Immature natural killer cell (primary cell): ENCODE data around the gene AMPD2. TPM values are rescaled to one million over a fixed set of nuclear protein-coding genes. Genes with fewer than 3 reads are reported as not detected.
"Not testable (repeated sequence)": the region's sequence is repeated elsewhere in the genome, so short reads cannot be mapped to it uniquely, and the experiment has no call there.

Experiments
- DNase-seq, 3 donors: peaks; one replicate each; pipeline ENCODE4 v3.0.0; 2022; ENCODE audit warnings: mixed read lengths in 1 of 3
- H3K27ac Mint-ChIP-seq, 6 donors: one replicate each; pipeline ENCODE4 v1.8.0; 2020; ENCODE audit warnings: mixed read lengths in 6 of 6, mild to moderate bottlenecking in 5 of 6, inconsistent platforms in 4 of 6, moderate library complexity in 3 of 6
- H3K27me3 Mint-ChIP-seq, 3 donors: one replicate each; pipeline ENCODE4 v1.8.0; 2020 to 2021; ENCODE audit warnings: low read depth in 3 of 3, mild to moderate bottlenecking in 3 of 3, mixed read lengths in 3 of 3, moderate library complexity in 3 of 3, inconsistent platforms in 1 of 3
- H3K36me3 Mint-ChIP-seq, 3 donors: one replicate each; pipeline ENCODE4 v1.8.0; 2020; ENCODE audit warnings: mixed read lengths in 3 of 3, inconsistent platforms in 2 of 3, mild to moderate bottlenecking in 2 of 3
- H3K4me1 Mint-ChIP-seq, 2 donors: one replicate each; pipeline ENCODE4 v1.8.0; 2020; ENCODE audit warnings: inconsistent platforms in 2 of 2, mild to moderate bottlenecking in 2 of 2, mixed read lengths in 2 of 2, moderate library complexity in 1 of 2
- H3K4me3 Mint-ChIP-seq, 5 donors: one replicate each; pipeline ENCODE4 v1.8.0; 2020; ENCODE audit warnings: mild to moderate bottlenecking in 5 of 5, mixed read lengths in 5 of 5, inconsistent platforms in 3 of 5, moderate library complexity in 3 of 5
- H3K9me3 Mint-ChIP-seq, 6 donors: one replicate each; pipeline ENCODE4 v1.8.0; 2020; ENCODE audit warnings: mild to moderate bottlenecking in 6 of 6, mixed read lengths in 6 of 6, inconsistent platforms in 4 of 6, moderate library complexity in 3 of 6
- polyA plus RNA-seq, 3 donors: library from polyadenylated mRNA; unstranded; fragments of 300-500 nt; fragmentation: Illumina TruSeq; gene quantifications; one replicate each; pipeline ENCODE4 v1.2.3, GENCODE V29; 2021

The AMPD2 gene
- polyA plus RNA-seq, 3 donors from 2014 or later = 14.7 to 40.3 (median 28.3) TPM

- H3K27me3 Mint-ChIP-seq = peaks cover 5 to 9% (median 6%) of the 10 kb centered on the region in 3 donors
- peaks cover 0 to 9% (median 0%) of the 10 kb centered on the region in 3 donors for H3K36me3 Mint-ChIP-seq
- peak; percentile 49 to 61 (median 58) for DNase-seq
- H3K4me3 Mint-ChIP-seq = peak within 1 kb of the TSS; percentile 89 to 96 (median 95)
- H3K27ac Mint-ChIP-seq = peak within 1 kb of the TSS; percentile 88 to 92 (median 91)
- no peaks in the 10 kb centered on the region for H3K9me3 Mint-ChIP-seq
- peaks cover 18 to 22% of the 10 kb centered on the region in 2 donors for H3K4me1 Mint-ChIP-seq
These were observed 36.2 kb downstream of the AMPD2 start, which contains the start of gene GSTM4 for GRCh38 chr1:109655615-109656519. Gene GSTM4, plus strand, starts transcription at chr1:109656099. Its CDS starts 291 bp downstream, at chr1:109656390.

DNA sequence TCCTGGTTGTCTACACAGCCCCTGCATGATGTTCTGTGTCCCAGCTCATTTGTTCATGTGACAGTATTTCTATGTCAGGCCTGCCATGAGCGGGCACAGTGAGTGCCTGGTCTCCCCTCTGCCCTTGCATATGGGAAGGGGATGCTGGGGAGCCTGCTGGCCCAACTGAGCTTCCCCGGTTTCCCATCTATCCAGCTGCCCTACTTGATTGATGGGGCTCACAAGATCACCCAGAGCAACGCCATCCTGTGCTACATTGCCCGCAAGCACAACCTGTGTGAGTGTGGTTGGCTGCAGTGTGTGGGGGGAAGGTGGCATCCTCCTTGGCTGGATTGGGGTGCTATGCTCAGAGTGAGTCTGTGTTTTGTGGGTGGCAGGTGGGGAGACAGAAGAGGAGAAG, 37.8 kb downstream of the AMPD2 start:
- Mint-ChIP-seq H3K4me1 (peaks cover 18 to 22% of the 10 kb centered on the region in 2 donors), H3K36me3 (peaks cover 0 to 9% (median 0%) of the 10 kb centered on the region in 3 donors), H3K27ac (peak overlapping the region in 2 of 6 donors; percentile 22 to 60), H3K9me3 (no peaks in the 10 kb centered on the region), H3K4me3 (peak overlapping the region; percentile 30 to 73 (median 49)), H3K27me3 (peaks cover 2 to 8% (median 6%) of the 10 kb centered on the region in 3 donors)
- DNase-seq = no peak

GRCh38 chr1:109657970-109658369, 38.3 kb downstream of the AMPD2 start:
- Mint-ChIP-seq H3K27me3 (peaks cover 0 to 8% (median 6%) of the 10 kb centered on the region in 3 donors), H3K36me3 (peaks cover 0 to 8% (median 0%) of the 10 kb centered on the region in 3 donors), H3K9me3 (no peaks in the 10 kb centered on the region), H3K27ac (no peak overlapping the region), H3K4me3 (peak overlapping the region; percentile 30 to 73 (median 49)), H3K4me1 (peaks cover 18 to 22% of the 10 kb centered on the region in 2 donors)
- DNase-seq = no peak

DNA sequence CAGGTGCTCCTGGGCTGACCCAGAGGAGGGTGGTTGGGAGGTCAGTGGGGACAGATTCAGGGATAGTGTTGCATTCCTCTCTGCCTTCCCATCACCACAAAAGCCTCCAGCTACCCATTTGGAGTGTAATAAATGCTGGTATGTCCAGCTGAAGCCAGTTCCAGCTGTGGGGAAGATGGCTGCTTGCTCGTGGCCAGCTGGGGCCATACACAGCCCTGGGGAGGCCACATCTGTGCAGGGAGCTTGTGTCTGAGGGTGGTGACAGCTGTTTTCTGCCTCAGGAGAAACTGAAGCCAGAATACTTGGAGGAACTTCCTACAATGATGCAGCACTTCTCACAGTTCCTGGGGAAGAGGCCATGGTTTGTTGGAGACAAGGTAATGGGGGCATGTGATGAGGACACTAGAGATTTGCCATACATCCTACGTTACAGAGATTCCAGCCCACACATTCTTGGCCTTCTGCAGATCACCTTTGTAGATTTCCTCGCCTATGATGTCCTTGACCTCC, 39.0 kb downstream of the AMPD2 start:
- DNase-seq = no peak
- Mint-ChIP-seq H3K4me3 (peak overlapping the region in 2 of 5 donors; percentile 7 to 43), H3K9me3 (no peaks in the 10 kb centered on the region), H3K27me3 (peaks cover 0 to 5% (median under 1%) of the 10 kb centered on the region in 3 donors), H3K4me1 (peaks cover 18 to 21% of the 10 kb centered on the region in 2 donors), H3K36me3 (peaks cover 0 to 5% (median 0%) of the 10 kb centered on the region in 3 donors), H3K27ac (no peak overlapping the region)

- H3K4me1 Mint-ChIP-seq = peaks cover 18 to 21% of the 10 kb centered on the region in 2 donors
- peaks cover 0 to 3% (median 0%) of the 10 kb centered on the region in 3 donors for H3K27me3 Mint-ChIP-seq
- DNase-seq = no peak
- H3K27ac Mint-ChIP-seq = peak overlapping the region in 1 of 6 donors; percentile 1
- H3K36me3 Mint-ChIP-seq = peaks cover 0 to 5% (median 0%) of the 10 kb centered on the region in 3 donors
- no peaks in the 10 kb centered on the region for H3K9me3 Mint-ChIP-seq
- peak overlapping the region in 2 of 5 donors; percentile 10 to 51 for H3K4me3 Mint-ChIP-seq
These were observed 39.5 kb downstream of the AMPD2 start for GRCh38 chr1:109659145-109659544.

GRCh38 chr1:109659997-109660690, 40.5 kb downstream of the AMPD2 start:
- H3K4me1 Mint-ChIP-seq = peaks cover 16% of the 10 kb centered on the region in 2 donors
- H3K27ac Mint-ChIP-seq = no peak overlapping the region
- H3K4me3 Mint-ChIP-seq = no peak overlapping the region
- H3K36me3 Mint-ChIP-seq = peaks cover 0 to 5% (median 3%) of the 10 kb centered on the region in 3 donors
- DNase-seq = no peak
- H3K27me3 Mint-ChIP-seq = peaks cover 0 to 3% (median 0%) of the 10 kb centered on the region in 3 donors
- H3K9me3 Mint-ChIP-seq = no peaks in the 10 kb centered on the region

- not testable (repeated sequence) for H3K36me3 Mint-ChIP-seq, H3K9me3 Mint-ChIP-seq, H3K4me3 Mint-ChIP-seq, DNase-seq, H3K27me3 Mint-ChIP-seq
- Mint-ChIP-seq H3K27ac (peak overlapping the region in 1 of 6 donors; percentile 8), H3K4me1 (peaks cover 11% of the 10 kb centered on the region in 2 donors)
These were observed 41.0 kb downstream of the AMPD2 start for GRCh38 chr1:109660691-109661026.

GRCh38 chr1:109661391-109661790, 41.8 kb downstream of the AMPD2 start:
- no peak overlapping the region for H3K4me3 Mint-ChIP-seq
- no peaks in the 10 kb centered on the region for H3K27me3 Mint-ChIP-seq
- no peaks in the 10 kb centered on the region for H3K9me3 Mint-ChIP-seq
- H3K27ac Mint-ChIP-seq = no peak overlapping the region
- H3K36me3 Mint-ChIP-seq = peaks cover 5 to 7% (median 6%) of the 10 kb centered on the region in 3 donors
- DNase-seq = no peak
- peaks cover 3 to 4% of the 10 kb centered on the region in 2 donors for H3K4me1 Mint-ChIP-seq

DNA sequence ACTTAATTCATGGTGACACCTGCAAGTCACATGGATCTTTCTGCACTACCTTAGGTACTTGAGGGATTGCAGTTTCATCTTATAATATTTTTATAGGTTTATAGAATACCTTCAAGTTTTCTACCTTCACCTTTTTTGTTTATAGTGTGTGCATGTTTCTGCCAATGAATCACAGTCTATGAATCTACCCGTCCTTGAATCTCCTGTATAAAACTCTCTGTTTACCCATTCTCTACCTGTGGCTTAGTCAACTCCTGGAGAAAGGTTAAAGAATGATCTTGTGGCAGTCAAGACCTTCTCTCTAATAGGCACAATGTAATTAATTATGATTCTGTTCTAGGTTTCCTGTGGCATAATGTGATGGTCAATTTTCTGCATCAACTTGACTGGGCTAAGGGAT, 45.0 kb downstream of the AMPD2 start:
- H3K36me3 Mint-ChIP-seq = peaks cover 0 to 7% (median 6%) of the 10 kb centered on the region in 3 donors
- no peaks in the 10 kb centered on the region for H3K9me3 Mint-ChIP-seq
- H3K4me3 Mint-ChIP-seq = no peak overlapping the region
- H3K27me3 Mint-ChIP-seq = peaks cover 2% of the 10 kb centered on the region in 3 donors
- peak overlapping the region in 1 of 6 donors; percentile 52 for H3K27ac Mint-ChIP-seq
- no peak for DNase-seq
- H3K4me1 Mint-ChIP-seq = peaks cover 13 to 16% of the 10 kb centered on the region in 2 donors

- H3K4me3 Mint-ChIP-seq = peak within 1 kb of the TSS; percentile 65 to 88 (median 79)
- no peaks in the 10 kb centered on the region for H3K9me3 Mint-ChIP-seq
- peaks cover 3 to 5% (median 4%) of the 10 kb centered on the region in 3 donors for H3K27me3 Mint-ChIP-seq
- H3K4me1 Mint-ChIP-seq = peaks cover 24 to 30% of the 10 kb centered on the region in 2 donors
- peak; percentile 53 to 55 (median 53) for DNase-seq
- peak within 1 kb of the TSS; percentile 2 to 86 (median 46) for H3K27ac Mint-ChIP-seq
- H3K36me3 Mint-ChIP-seq = peaks cover 0 to 7% (median 6%) of the 10 kb centered on the region in 3 donors
These were observed 48.0 kb downstream of the AMPD2 start, which contains the start of gene GSTM2 for GRCh38 chr1:109667452-109668122. Gene GSTM2, plus strand, starts transcription at chr1:109668057. Its CDS starts 59 bp downstream, at chr1:109668116.

DNA sequence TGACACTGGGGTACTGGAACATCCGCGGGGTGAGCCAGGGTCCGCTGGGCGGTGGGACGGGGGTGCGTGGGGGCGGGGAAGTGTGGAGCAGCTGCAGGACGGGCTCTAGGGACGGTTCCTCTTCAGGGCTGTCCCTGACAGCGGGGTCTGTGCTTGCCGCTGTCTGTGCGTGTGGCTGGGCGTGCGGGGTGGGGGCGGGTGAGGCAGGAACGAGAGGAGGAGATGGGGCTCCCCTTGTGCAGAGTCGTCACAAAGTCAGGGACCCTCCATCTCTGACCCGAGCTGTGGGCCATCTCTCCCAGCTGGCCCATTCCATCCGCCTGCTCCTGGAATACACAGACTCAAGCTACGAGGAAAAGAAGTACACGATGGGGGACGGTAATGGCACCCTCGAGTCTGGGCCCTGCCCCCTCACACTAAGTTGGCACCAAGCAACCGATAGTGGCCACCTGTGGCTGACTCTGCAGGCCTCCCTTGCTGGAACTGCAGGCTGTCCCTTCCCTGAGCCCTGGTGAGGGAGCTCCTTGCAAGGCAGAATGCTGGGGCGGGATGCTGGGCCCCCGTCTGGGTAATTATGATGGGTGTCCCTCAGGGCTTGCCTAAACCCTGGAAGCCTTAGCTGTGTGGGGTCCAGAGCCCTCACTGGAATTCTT, 48.6 kb downstream of the AMPD2 start:
- DNase-seq = no peak
- Mint-ChIP-seq H3K4me3 (peak overlapping the region; percentile 65 to 81 (median 78)), H3K27me3 (peaks cover 3 to 5% (median 4%) of the 10 kb centered on the region in 3 donors), H3K36me3 (peaks cover 0 to 7% (median 6%) of the 10 kb centered on the region in 3 donors), H3K27ac (peak overlapping the region in 5 of 6 donors; percentile 5 to 83 (median 22)), H3K4me1 (peaks cover 24 to 30% of the 10 kb centered on the region in 2 donors), H3K9me3 (no peaks in the 10 kb centered on the region)

DNA sequence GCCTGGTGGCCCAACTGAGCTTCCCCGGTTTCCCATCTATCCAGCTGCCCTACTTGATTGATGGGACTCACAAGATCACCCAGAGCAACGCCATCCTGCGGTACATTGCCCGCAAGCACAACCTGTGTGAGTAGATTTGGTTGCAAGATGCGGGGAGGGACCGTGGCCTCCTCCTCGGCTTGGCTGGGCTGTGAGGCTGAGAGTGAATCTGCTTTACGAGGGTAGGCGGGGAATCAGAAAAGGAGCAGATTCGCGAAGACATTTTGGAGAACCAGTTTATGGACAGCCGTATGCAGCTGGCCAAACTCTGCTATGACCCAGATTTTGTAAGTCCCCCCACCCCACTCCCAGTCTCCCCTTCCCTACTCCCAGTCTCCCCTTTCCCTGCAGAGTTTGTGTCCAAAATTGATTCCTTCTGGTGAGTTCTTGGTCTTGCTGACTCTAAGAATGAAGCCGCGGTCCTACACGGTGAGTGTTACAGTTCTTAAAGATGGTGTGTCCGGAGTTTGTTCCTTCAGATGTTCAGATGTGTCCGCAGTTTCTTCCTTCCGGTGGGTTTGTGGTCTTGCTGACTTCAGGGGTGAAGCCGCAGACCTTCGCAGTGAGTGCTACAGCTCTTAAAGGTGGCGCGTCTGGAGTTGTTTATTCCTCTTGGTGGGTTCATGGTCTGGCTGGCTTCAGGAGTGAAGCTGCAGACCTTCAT, 49.8 kb downstream of the AMPD2 start:
- peak overlapping the region; percentile 83 to 92 (median 86) for H3K27ac Mint-ChIP-seq
- peaks cover 24 to 30% of the 10 kb centered on the region in 2 donors for H3K4me1 Mint-ChIP-seq
- peaks cover 3 to 5% (median 4%) of the 10 kb centered on the region in 3 donors for H3K27me3 Mint-ChIP-seq
- DNase-seq = peak; percentile 58 to 68 (median 61)
- H3K9me3 Mint-ChIP-seq = no peaks in the 10 kb centered on the region
- H3K4me3 Mint-ChIP-seq = peak overlapping the region; percentile 71 to 88 (median 79)
- peaks cover 0 to 9% (median 7%) of the 10 kb centered on the region in 3 donors for H3K36me3 Mint-ChIP-seq
